AG09319 (cell line): ENCODE results near the gene INPP4B.

Source experiments
- DNase-seq: peaks from one replicate; pipeline ENCODE4 v3.0.0-alpha.2; 2010; ENCODE audit warnings: low read depth; ENCODE audit errors: extremely low read depth
- TF ChIP-seq, protein P1 (sequence below): IDR thresholded peaks from 2 replicates; pipeline ENCODE4 v1.5.1; 2011; ENCODE audit warnings: low read depth, mild to moderate bottlenecking, inconsistent platforms, low read length, moderate library complexity

The INPP4B gene

DNA sequence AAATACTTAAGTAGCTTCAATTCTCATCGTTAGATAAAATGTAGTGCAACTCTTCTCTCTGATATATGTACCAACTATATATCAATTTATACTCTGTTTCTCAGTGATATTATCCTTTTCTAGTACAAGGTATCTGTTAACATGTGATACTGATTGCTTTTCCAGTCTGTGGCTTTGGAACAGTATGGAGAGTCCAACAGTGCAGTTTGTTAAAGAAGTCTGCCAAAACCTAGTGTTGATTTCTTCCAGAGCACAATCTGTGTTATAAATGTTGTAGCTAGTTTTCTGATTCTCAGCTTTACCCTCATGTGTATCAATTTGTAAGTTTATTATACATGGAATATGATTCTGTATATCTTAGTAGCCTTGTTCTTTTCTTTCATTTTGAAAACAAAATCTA, 744.7 kb downstream of the INPP4B start:
- DNase-seq = no peak
- TF ChIP-seq, protein P1, sequence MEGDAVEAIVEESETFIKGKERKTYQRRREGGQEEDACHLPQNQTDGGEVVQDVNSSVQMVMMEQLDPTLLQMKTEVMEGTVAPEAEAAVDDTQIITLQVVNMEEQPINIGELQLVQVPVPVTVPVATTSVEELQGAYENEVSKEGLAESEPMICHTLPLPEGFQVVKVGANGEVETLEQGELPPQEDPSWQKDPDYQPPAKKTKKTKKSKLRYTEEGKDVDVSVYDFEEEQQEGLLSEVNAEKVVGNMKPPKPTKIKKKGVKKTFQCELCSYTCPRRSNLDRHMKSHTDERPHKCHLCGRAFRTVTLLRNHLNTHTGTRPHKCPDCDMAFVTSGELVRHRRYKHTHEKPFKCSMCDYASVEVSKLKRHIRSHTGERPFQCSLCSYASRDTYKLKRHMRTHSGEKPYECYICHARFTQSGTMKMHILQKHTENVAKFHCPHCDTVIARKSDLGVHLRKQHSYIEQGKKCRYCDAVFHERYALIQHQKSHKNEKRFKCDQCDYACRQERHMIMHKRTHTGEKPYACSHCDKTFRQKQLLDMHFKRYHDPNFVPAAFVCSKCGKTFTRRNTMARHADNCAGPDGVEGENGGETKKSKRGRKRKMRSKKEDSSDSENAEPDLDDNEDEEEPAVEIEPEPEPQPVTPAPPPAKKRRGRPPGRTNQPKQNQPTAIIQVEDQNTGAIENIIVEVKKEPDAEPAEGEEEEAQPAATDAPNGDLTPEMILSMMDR = no peak

DNA sequence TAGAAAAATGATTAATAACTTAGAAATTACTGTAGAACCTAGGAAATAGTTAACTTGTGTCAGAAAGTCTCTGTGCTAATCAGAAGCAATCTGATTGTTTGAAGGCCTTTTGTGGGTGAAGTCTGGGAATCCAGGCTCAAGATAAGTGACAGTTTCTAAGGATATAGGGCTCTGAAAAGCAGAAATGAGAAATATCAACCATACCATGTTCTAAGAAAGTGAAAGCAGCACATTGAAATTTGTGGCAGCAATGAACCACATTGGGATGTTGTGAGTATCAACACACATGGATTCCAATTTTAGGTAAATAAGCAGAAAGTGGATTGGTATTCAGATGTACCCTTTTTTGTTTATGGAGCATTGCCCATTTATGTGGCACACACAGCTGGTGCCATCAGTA, 745.2 kb downstream of the INPP4B start:
- no peak for DNase-seq
- TF ChIP-seq, protein P1 = no peak

DNA sequence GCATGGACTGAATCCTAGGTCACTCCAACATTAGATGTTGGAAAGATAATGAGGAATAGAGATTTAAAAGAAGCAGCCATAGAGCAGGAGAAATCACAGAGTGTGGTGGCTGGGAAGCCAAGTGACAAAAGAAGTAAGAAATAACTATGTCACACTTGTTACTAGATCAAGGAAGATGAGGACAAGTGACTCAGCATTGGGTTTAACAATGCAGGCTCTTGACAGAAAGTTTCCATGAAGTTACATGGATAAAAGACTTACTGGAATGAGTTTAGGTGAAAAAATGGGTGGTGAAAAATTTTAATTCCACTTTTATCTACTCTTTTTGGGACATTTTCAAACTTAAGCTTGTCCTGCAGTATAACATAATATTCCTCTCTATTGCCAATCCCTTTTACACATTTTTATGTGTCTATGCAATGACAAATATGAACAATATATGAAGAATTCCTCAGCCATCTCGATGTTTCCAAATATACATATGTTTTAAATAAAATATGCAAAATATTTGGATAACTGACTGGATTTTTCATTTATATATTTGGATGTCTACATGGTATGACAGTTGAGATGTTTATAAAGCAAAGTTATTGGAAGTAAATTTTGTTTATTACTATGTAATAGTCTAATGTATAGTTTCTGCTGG, 747.1 kb downstream of the INPP4B start:
- DNase-seq = no peak
- TF ChIP-seq, protein P1 = no peak

DNA sequence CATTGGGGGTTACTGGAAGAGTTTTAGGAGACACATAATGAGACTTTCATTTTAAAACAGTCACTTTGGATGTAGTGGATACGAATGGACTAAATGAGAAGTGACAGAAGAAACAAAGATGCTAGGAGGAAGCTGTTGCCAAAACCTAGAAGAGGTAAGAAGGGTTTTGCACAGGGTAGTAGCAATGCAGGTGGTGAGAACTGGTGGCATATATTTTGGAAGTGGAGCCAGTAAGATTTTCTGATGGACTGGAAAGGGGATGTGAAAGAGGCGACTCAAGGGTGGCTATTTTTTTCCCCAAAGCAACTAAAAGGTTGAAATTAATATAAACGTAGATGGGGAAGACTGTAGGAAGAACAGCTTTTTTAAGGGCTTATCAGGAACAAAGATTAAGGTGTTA, 747.7 kb downstream of the INPP4B start:
- TF ChIP-seq, protein P1 = no peak
- DNase-seq = no peak

DNA sequence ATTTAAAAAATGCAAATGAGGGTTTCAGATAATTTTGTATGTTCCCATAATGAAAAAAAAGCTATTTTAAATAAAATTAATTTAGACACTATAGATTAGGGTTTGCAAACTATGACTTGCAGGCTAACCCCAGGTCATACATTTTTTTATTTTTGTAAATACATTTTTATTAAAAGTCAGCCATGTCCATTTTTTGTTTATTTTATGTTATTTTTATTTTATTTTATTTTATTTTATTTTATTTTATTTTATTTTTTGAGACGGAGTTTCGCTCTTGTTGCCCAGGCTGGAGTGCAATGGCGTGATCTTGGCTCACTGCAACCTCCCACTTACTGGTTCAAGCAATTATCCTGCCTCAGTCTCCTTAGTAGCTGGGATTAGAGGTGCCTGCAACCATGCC, 749.1 kb downstream of the INPP4B start:
- TF ChIP-seq, protein P1 = no peak
- no peak for DNase-seq

DNA sequence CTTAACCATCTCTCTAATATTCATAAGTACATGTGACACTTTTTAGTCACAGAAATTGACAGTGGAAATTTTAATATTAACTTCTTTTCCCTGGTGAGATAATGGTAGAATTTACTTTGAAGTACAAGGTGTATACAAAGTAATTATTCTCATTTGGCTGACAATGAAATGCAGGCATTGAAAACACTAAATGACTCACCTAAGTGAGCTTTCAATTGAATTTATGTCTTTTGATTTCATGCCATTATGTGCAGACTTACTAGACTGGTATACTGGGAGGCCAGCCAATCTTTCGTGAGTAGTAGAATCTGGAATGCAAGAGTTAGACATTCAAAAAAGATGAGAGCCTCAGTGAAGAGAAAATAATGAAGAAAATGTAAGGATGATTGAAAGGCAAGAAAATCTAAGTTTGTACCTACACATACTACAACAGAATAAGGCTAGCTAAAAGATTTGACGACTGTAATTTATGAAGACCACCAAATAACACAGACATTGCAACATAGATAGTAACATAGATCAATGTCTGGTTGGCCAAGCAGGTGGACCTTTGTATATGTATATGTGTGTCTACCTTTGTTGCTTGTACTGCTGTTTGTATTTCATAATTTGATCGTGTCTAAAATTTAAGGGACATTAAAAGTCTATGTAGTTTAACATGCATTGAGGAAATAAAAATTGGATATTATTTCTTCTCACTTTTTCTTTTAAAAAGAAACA, 750.1 kb downstream of the INPP4B start:
- peak; percentile 65 for DNase-seq

DNA sequence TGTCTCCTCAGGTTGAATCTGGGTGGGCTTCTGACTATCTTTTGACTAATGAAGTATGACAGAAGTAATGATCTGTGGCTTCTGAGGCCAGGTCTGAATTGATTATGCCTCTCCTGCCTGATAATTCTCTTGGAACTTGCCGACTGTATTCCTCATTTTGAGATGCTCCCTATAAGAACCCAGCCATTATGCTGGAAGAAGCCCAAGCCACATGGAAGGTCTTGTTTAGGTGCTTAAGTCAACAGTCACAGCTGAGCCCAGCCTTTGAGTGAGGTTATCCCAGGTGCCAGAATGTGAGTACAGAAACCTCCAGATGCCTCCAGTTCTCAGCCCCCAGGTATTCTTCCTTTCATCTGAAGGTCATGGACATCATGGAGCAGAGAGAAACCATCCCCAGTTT, 753.2 kb downstream of the INPP4B start:
- DNase-seq = no peak
- TF ChIP-seq, protein P1 = no peak

More for the DNA sequence above, 750.1 kb downstream of the INPP4B start:
- TF ChIP-seq, protein P1 = no peak
